ENCODE measurements around the gene KAZN. TPM values are rescaled to one million over a fixed set of nuclear protein-coding genes. Genes with fewer than 3 reads are reported as not detected.

The KAZN gene
- polyA plus RNA-seq, 2 of the 4 experiments (the other 2 are of a cell fraction): 1.3 to 1.9 TPM

DNA sequence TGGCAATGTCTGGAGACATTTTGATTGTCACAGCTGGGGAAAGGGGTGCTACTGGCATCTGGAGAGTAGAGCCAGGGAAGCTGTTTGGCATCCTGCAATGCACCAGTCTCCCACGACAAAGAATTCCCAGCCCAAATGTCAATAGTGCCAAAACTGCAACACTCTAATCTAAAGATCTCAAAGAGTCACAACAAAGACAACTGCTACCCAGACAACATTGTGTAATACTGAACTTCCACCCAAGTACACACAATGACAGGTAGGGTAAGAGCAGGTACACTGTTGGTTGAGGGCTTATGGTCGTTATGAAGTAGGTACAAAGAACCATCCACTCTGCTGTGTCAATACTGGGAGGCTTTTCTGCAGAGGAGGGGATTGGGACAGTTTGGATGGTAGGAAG is 546.8 kb downstream of the KAZN start:
- FAIRE-seq (no peak), DNase-seq (ENCODE audit: low read depth in 1 of 2, low spot score in 1 of 2) (no peak), ATAC-seq (no peak)
- Histone ChIP-seq H3K27ac (no peak overlapping the region), H3K4me1 (no peaks in the 10 kb centered on the region), H3K4me3 (no peak overlapping the region), H3K9me3 (no peaks in the 10 kb centered on the region), H3K4me2 (no peak overlapping the region)
- POLR2A ChIA-PET: no interaction called here
- CTCF ChIA-PET: interaction anchor here (1.5 kb wide), 1 partner anchor 17 kb away, joined by 7 read pairs; no protein-coding TSS in a partner anchor
- TF ChIP-seq SREBF2 (IDR thresholded peaks at IDR 0.05): no peak
- TF ChIP-seq, protein P1, sequence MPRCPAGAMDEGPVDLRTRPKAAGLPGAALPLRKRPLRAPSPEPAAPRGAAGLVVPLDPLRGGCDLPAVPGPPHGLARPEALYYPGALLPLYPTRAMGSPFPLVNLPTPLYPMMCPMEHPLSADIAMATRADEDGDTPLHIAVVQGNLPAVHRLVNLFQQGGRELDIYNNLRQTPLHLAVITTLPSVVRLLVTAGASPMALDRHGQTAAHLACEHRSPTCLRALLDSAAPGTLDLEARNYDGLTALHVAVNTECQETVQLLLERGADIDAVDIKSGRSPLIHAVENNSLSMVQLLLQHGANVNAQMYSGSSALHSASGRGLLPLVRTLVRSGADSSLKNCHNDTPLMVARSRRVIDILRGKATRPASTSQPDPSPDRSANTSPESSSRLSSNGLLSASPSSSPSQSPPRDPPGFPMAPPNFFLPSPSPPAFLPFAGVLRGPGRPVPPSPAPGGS (IDR thresholded peaks at IDR 0.05): no peak
- TF ChIP-seq CHD2 (IDR thresholded peaks at IDR 0.05; ENCODE audit: low read length, partially characterized antibody): no peak
- TF ChIP-seq MYC (IDR thresholded peaks at IDR 0.05; ENCODE audit: borderline replicate concordance, low read length): no peak
- TF ChIP-seq, protein P2, sequence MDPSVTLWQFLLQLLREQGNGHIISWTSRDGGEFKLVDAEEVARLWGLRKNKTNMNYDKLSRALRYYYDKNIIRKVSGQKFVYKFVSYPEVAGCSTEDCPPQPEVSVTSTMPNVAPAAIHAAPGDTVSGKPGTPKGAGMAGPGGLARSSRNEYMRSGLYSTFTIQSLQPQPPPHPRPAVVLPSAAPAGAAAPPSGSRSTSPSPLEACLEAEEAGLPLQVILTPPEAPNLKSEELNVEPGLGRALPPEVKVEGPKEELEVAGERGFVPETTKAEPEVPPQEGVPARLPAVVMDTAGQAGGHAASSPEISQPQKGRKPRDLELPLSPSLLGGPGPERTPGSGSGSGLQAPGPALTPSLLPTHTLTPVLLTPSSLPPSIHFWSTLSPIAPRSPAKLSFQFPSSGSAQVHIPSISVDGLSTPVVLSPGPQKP (IDR thresholded peaks at IDR 0.05; ENCODE audit: low read depth, low read length): no peak
- TF ChIP-seq, protein P3, sequence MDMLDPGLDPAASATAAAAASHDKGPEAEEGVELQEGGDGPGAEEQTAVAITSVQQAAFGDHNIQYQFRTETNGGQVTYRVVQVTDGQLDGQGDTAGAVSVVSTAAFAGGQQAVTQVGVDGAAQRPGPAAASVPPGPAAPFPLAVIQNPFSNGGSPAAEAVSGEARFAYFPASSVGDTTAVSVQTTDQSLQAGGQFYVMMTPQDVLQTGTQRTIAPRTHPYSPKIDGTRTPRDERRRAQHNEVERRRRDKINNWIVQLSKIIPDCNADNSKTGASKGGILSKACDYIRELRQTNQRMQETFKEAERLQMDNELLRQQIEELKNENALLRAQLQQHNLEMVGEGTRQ (IDR thresholded peaks at IDR 0.05): no peak
- TF ChIP-seq ZSCAN20 (CRISPR knock-in tag; IDR thresholded peaks at IDR 0.05): no peak
- no peak for TF ChIP-seq ZNF302 (CRISPR knock-in tag; IDR thresholded peaks at IDR 0.05)
- no peak for TF ChIP-seq JUN (IDR thresholded peaks at IDR 0.05)
- no peak for TF ChIP-seq SMC3 (IDR thresholded peaks at IDR 0.05)
- no peak for TF ChIP-seq RAD21 (conservative IDR thresholded peaks at IDR 0.05 in 1 of 2, IDR thresholded peaks at IDR 0.05 in 1 of 2)
- TF ChIP-seq GATA3 (IDR thresholded peaks at IDR 0.05; ENCODE audit: borderline replicate concordance): no peak
- no peak for TF ChIP-seq FOXS1 (CRISPR knock-in tag; IDR thresholded peaks at IDR 0.05)
- 32% methylated on average over 2 of the region's 2 CpGs for WGBS (ENCODE audit: missing lambda C conversion rate)

DNA sequence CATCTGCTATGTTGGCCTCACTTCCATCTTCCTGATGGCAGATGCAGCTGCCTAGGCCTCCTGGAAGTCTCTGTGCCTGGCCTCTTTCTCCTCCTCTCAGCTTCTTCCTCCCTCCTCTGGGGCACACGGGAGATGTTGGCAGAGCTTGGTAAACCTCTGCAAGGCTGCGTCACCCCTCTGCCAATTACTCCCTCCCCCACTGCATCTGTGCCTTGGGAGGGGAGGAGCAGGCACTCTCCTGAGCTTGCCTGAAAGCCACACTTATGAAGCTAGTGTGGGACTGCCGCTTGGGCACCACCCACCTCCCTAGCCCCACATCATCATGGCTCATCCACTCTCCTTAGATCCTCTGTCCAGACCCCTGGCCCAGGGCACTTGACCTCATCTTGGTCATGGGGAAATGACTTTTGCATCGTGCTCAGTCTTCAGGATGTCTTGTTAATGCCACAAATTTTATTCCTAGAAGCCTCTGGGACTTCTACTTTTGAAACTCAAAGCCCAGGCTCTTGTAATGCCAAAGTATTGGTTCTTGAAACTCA is 547.7 kb downstream of the KAZN start:
- CTCF ChIA-PET: interaction anchor here (1.3 kb wide), 1 partner anchor 177 kb away, joined by 3 read pairs; no protein-coding TSS in a partner anchor

DNA sequence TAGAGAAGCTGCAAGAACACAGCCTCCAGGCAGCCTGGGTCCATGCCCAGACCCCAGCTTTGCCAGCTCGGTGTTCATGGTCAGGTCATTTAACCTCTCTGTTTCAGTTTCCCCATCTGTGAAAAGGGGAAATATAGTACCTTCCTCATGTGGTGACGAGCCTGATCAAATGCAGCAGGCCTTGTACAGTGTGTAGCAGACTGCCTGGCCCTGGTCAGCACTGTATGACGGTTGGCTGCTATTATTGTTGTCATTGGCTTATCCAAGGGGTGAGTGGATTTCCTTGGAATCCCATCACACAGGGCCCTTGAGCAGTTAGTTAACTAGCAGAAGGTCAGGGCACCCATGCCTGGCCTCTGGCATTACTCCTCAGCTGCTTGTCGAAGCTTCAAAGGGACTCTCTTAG is 548.5 kb downstream of the KAZN start:
- Histone ChIP-seq H3K4me2 (no peak overlapping the region), H3K4me1 (peaks cover 4% of the 10 kb centered on the region; the same call in 2 of the 3 replicates), H3K9me3 (no peaks in the 10 kb centered on the region), H3K4me3 (no peak overlapping the region), H3K27ac (no peak overlapping the region)
- TF ChIP-seq KDM5A (IDR thresholded peaks at IDR 0.05) (no peak), CBX2 (IDR thresholded peaks at IDR 0.05; ENCODE audit: borderline replicate concordance, low read depth) (no peak), MYC (IDR thresholded peaks at IDR 0.05; ENCODE audit: borderline replicate concordance, low read length) (no peak), PHF8 (IDR thresholded peaks at IDR 0.05; ENCODE audit: borderline replicate concordance, low read depth) (no peak), KDM1A (IDR thresholded peaks at IDR 0.05; ENCODE audit: low read depth) (no peak), FOSL2 (IDR thresholded peaks at IDR 0.05) (no peak), FOSL2 (CRISPR knock-in tag; IDR thresholded peaks at IDR 0.05) (no peak), MAZ (IDR thresholded peaks at IDR 0.05; ENCODE audit: borderline replicate concordance, low read depth, low read length) (no peak), RARB (CRISPR knock-in tag; IDR thresholded peaks at IDR 0.05) (no peak), HDAC2 (IDR thresholded peaks at IDR 0.05) (no peak)
- TF ChIP-seq, protein P1 (IDR thresholded peaks at IDR 0.05): no peak
- TF ChIP-seq, protein P4, sequence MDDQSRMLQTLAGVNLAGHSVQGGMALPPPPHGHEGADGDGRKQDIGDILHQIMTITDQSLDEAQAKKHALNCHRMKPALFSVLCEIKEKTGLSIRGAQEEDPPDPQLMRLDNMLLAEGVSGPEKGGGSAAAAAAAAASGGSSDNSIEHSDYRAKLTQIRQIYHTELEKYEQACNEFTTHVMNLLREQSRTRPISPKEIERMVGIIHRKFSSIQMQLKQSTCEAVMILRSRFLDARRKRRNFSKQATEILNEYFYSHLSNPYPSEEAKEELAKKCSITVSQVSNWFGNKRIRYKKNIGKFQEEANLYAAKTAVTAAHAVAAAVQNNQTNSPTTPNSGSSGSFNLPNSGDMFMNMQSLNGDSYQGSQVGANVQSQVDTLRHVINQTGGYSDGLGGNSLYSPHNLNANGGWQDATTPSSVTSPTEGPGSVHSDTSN (IDR thresholded peaks at IDR 0.05): no peak
- TF ChIP-seq, protein P5, sequence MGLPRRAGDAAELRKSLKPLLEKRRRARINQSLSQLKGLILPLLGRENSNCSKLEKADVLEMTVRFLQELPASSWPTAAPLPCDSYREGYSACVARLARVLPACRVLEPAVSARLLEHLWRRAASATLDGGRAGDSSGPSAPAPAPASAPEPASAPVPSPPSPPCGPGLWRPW (IDR thresholded peaks at IDR 0.05): no peak
- TF ChIP-seq, protein P2 (IDR thresholded peaks at IDR 0.05; ENCODE audit: low read depth, low read length): no peak
- DNase-seq (ENCODE audit: low read depth in 1 of 2, low spot score in 1 of 2): no peak
- WGBS (ENCODE audit: missing lambda C conversion rate): 65% methylated on average over 3 of the region's 4 CpGs
- no peak for ATAC-seq
- no peak for FAIRE-seq
- ChIA-PET POLR2A (no interaction called here), CTCF (interaction anchor here (1.2 to 3.4 kb wide), 4 partner anchors 12 to 176 kb away, joined by 3 to 15 read pairs (median 4); no protein-coding TSS in a partner anchor)

More for the DNA sequence above, 547.7 kb downstream of the KAZN start:
- 68% methylated on average over 4 of the region's 4 CpGs for WGBS (ENCODE audit: missing lambda C conversion rate)
- Histone ChIP-seq H3K4me3 (no peak overlapping the region), H3K4me1 (no peaks in the 10 kb centered on the region), H3K9me3 (no peaks in the 10 kb centered on the region), H3K27ac (no peak overlapping the region), H3K4me2 (no peak overlapping the region)
- TF ChIP-seq GATA3 (IDR thresholded peaks at IDR 0.05; ENCODE audit: borderline replicate concordance) (no peak), SMC3 (IDR thresholded peaks at IDR 0.05) (no peak)
- DNase-seq (ENCODE audit: low read depth in 1 of 2, low spot score in 1 of 2) (no peak), ATAC-seq (no peak), FAIRE-seq (no peak)
- POLR2A ChIA-PET: no interaction called here

All from A549 (cell line).